Stimulated activated CD4-positive, alpha-beta T cell treated with anti-CD3 and anti-CD28 coated beads, Interleukin-2, amount 100 ng/mL, for 24 hours (primary cell): ENCODE data around the gene RNASEL.

Experiments
- DNase-seq, 2 donors: peaks; one replicate each; pipeline ENCODE4 v3.0.0-alpha.2; 2020

The RNASEL gene

DNA sequence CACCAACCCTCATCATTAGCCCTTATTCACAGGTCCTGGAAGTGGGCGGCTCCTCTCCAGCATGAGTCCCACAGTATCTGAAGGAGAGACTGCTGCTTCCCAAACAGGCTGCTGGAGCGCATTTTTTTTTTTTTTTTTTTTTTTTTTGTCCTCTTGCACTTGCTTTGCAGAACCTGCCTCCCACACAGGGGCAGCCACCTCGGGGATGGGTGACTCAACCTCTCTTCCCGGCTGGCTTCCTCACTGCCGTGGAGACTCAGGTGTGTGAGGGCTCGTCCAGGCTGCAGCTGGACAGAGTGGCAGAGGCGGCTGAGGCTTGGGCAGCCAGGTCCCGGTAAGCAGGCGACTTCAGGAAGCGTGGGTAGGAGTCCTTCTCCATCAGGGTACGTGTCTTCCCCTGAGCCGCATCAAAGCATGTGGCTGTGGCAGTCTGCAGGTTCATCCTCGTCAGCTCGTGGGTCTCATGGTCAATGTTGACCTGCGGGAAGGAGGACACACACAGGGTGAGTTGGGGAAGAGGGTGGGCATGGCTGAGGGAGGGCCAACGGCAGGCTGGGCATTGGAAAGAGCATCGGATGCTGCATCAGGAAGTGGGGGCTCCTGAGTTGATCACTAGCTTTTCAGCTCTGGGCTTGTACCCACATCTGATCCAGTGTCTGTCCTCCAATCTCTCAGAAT lies 11.1 kb upstream of the RNASEL start:
- DNase-seq = no peak

DNA sequence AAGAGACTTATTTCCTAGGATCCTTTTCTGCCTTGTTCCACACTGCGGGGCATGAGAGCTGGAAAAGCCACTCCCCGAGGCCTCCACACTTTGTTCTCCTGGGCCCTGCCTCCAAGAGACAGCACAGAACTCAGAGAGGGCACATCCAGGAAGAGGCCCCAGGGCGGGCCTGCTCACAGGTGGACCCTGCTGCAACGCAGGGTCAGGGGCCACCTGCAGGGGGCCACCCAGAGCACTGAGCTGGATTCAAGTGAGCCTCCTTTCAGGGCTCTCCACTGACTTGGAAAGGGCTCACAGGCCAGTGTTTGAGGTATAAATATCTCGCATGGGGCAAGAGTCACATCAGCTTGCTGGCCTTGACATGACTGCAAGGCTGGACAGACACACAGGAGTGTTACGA lies 10.3 kb upstream of the RNASEL start:
- peak in 1 of 2 donors; percentile 44 for DNase-seq

DNA sequence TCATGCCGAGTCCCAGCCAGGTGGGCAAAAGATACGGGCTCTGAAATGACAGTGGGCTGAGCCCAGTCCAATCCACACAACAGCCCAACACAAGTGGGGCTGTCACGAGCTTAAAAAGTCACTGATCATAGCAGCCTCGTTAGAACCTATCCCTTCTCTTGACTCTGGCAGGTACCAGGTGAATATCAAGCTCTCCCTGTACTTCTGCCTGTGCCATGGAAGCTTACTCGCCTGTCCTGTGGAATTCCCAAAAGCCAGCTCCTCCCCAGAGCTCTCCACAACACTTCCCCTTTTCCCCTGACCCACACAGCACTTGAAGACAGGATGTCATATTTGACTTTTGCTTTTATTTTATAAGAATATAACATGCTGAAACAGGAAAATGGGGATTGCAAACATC lies 9.2 kb upstream of the RNASEL start:
- no peak for DNase-seq

DNA sequence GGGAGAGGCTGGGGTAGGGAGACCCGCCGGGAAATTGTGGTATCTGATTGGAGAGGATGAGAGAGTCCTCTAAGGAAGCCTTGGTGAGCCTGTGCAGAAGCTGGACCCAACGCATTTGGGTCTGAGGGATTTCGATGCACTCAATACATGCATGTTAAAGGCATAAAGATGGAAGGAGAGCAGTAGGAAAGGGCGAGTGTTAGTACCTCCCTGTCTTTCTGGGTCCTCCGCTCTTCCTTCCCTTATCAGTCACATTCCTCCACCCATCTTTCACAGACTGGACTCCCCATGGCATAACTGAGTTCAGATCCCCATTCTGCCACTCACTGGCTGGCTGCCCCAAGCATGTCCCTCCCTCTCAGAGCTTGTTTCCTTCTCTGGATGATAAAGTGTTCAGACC lies 7.9 kb upstream of the RNASEL start:
- no peak for DNase-seq

DNA sequence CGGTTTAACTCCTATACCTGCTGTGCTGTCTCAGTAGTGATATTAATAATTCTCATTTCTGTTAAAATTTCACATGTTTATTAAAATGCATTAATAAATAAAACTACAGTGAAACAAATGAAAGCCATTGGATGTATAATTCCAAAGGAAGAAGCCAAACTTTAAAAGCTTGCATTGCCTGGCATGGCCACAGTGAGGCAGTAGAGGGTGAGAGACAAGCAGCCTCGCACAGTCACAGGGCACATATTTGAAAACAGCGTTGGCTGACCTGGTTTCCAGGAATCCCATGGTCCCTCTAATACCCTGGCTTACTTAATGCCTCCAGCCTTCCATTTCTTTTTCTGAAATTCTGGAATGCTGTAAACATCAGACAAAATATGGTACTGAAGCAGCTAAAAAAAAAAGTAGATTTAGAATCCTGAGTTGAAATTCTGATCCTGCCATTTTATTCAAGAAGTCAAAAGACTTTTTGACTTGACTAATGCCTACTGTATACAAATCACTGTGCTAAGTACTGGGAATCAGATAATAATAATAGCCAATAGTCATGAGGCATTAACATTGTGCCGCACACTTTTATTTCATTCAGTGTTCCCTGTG lies 6.7 kb upstream of the RNASEL start:
- DNase-seq = peak; percentile 78 to 81

DNA sequence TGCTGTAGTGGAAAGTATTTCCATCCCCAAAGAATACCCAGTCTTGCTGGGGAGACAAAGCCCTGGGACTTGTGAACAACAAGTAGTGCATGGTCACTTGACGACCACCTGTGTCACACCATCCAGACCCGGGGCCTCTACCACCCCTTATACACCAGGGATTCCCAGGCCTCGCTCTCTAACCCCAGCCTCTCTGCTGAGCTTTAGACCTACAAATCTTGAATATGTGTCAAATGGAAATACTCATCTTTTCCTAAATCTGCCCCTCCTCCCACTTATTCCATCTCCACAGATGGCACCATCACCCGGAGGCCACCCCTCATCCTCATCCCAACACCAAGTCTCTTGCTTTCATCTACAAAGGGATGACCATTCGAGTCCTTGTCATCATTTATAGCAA lies 875 bp upstream of the RNASEL start:
- no peak for DNase-seq

DNA sequence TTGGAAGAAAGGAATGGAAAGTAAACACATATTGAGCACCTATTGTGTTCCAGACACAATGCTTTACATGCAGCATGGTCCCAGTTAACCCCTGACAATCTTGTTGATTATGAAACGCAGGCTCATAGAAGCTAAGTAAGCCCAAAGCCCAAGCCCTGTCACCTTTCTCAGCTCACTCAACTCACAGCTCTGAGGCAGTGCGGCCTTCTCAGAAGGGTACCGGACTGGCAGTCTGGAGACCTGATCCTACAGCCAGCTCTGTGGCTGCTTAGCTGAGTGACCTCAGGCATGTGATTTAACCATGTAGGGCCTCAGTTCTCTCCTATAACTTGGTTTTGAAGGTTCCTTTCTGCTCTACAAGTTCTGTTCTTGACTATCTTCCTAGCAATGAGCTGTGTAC lies 464 bp upstream of the RNASEL start:
- DNase-seq = no peak

DNA sequence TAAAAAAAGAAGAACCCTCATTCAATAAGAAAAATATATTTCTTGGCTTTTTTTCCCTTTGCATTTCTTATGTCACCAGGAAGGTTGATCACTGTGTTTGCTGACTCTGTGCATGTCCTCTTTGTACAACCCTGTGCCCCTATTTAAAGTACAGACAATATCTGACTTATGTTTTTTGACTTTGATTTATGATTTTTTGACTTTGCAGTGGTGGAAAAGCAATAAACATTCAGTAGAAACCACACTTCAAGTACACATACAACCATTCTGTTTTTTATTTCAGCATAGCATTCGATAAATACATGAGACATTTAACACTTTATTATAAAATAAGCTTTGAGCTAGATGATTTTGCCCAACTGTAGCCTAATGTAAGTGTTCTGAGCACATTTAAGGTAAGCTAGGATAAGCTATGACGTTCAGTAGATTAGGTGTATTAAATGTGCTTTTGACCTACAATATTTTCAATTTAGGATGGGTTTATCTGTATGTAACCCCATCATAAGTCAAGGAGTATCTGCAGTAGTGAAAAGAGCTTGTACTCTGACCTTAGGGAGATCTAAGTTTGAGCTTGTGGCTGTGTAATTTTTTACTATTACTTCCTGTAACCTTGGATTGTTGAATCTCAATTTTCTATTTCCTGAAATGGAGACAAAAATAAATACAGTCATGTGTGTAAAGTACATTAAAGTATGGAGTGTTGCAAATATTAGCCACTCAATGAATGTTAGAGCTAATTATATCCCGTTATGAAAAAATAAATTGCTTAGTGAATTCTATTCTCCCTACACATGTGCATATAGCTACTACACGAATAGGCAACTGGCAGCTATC lies 1.2 kb downstream of the RNASEL start:
- no peak for DNase-seq

DNA sequence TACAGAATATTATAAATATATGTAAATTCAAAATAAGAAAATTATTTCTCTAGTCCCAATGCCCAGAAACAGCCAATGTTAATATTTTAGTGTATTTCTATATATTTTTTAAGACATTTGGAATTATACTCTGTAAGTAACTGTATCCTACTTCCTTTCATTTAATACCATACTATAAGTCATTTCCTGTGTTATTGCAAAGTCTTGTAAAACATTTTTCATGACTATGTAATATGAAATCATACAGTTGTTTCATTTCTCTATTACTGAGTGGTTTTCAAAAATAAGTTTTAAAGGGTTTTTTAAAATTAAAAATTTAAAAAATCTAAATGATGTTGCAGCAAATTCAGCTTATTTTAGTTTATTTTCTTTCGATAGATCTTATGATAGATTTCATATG lies 2.0 kb downstream of the RNASEL start:
- DNase-seq = no peak

DNA sequence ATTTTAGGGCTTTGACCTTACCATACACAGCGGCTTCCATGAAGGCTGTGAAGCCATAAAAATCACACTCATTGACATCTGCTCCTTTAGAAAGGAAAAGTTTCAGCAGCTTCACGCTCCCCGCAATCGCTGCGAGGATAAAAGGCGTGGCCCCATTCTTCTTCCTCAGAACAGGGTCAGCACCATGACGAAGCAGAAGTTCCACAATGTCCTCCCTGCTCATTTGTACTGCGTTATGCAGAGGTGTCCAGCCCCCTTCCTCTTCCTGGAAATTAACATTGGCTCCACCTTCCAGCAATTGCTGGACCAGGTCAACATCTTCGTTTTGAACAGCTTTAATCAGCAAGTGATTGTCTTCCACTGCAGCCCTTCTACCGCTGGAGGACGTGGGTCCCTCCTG lies 2.7 kb downstream of the RNASEL start:
- no peak for DNase-seq

DNA sequence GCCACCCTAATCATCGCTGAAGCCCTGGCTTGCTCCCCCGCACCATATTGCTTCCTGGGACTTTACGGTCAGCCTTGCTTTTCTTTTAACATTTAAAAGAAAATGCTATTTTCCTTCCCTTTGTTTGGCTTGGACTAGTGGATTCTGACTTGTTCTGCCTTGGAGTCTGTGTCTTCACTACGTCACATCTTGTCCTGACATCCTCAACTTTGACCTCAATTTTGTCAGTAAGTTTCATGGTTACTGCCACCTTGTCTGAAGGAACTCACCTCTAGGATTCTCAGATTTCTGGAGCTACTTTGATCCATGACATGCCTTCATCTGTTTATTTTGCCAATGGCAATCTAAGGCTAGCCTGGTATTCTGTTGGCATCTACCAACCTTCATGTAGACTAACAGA lies 4.3 kb downstream of the RNASEL start:
- no peak for DNase-seq

DNA sequence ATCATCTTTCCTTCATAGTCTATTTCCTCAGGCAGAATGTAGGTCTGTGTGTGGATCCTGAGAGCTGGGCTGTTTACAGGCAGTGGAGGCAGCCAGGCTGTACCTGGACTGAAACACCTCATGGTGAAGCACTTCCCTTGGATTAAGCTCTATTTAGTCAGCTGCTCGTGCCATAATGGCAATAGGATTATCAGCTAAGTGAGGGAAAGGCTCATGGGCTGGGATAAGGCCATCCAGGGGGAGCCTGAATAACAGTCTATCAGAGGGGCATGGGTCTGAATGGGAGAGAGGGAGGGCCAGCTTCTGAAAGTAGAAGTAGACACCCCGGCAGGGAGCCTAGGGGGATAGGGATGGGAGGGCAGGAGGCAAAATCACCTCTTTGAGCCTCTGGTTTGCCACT lies 8.3 kb downstream of the RNASEL start:
- no peak for DNase-seq

DNA sequence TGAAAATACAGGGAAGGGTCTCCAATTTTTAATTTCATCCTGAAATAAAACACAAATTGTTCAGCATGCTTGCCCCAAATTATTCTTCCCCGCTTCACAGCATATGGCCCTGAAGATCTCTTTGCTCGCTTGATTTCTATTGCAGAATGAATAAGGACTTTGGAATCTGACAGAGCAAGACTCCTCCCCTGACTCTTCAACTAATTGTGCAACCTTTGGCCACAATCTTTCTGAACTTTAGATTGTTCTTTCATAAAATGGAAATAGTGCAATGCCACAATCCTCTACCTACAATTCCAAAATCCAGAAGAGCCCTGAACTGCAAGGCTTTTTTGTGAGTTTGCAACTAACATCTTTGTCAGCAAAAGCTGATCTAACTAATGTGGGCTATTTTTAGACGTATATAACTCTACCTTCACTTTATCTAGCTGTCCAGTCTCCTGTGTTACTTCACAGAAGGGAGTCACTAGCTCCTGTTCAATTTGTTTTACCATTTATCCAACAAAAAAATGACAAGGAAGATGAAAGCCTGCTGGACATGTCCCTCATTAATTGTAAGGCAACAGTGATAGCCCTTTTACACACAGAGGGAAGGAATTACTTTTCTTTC lies 13.4 kb downstream of the RNASEL start:
- DNase-seq = no peak

DNA sequence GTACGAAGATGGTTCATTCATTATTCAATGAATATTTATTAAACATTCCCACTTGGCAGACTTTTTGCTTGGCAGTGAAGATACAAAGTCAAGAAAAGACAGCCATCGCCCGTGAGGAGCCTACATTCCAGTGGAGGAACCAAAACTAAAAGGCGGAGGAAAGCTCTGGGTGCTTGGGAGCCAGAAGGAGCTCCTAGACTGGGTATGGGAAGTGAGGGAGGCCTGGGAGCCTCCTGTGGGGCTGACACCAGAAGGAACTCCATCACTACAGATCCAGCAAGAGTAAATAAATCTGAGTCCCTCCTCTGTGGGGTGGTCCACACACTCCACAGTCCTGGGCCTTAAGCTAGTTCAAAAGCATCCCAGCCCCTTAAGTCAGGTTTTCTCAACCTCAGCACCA lies 14.9 kb downstream of the RNASEL start:
- DNase-seq = no peak

DNA sequence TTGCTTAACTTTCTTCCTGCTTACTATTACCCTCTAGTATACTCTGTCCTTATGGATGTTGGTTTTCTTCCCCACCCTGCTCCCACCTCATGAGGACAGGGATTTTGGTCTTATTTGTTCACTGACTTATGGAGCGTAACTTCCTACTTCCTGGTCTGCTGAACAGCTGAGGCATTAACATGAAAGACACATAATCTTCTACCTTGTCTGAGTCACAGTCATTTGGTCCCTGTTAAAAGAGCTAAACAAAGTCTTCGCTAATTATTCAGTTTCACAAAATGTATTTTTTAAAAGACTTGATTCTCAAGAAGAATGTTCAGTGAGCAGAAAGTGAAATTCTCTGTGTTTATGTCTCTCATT lies 18.5 kb downstream of the RNASEL start:
- no peak for DNase-seq

DNA sequence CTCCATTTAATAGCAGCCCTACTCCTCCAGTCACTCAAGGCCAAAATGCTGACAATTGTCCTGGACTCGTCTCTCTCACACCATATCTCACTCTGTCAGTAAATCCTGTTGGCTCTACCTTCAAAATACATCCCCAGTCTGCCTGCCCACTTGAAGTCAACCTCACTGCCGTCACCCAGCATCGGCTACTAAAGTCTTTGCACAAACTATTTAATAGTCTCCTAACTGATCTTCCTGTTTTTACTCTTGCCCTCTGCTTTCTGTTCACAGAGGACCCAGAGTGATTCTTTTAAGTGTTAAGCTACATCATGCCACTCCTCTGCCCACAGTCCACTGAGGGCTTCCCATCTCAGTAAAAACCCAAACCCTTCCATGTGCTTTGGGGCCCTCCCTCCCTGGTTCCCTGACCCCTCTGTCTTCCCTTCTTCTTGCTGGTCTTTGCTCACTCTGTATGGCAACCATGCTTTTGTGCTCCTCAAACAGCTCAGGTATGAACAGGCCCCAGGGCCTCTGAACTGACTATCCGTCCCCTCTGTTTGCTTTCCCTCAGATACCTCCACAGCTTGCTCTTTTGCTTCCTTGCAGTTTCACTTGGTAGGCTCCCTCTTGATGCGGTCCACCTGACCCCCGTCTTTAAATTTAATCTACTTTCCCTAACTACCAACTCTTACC lies 19.0 kb downstream of the RNASEL start:
- DNase-seq = no peak

DNA sequence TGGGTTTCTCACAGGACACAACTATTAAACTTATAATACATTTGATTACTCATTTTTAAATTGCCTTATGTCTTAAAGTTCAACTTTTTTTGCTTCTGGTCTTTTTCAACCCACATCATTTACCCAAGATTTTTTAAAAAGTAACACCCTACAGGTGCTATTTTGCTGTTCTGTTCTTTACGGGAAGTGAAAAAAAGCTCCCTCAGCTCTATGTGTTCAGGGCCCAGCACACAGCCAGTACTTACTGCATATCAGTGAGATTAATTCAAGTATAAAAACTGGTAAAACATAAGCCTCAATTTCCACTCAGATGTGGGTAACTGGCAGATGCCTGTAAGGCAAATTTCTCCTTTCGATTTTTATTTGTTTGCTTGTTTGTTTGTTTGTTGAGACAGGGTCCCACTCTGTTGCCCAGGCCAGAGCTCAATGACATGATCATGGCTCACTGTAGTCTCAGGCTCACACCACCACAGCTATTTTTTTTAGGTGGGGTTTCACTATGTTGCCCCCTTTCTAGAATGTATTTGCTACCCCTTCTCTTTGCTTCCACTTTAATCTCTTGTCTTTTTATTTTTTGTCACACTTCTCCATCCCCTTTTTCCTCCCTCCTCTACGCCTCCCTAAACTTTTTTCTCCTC lies 20.3 kb downstream of the RNASEL start:
- DNase-seq = no peak

DNA sequence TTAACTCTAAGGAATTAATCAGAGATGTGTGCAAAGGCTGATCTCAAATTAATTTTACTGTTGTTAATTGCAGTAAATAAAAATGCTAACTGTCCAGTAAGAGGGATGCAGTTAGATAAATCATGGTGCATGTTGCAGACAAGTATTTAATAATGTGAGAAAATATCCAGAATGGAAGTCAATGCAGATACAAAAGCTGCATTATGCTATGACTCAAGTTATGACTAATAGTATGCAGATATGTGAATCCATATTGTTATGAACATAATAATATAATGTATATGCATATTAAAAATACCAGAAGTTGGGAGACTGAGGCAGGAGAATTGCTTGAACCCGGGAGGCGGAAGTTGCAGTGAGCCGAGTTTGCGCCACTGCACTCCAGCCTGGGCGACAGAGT lies 21.4 kb downstream of the RNASEL start:
- DNase-seq = no peak

DNA sequence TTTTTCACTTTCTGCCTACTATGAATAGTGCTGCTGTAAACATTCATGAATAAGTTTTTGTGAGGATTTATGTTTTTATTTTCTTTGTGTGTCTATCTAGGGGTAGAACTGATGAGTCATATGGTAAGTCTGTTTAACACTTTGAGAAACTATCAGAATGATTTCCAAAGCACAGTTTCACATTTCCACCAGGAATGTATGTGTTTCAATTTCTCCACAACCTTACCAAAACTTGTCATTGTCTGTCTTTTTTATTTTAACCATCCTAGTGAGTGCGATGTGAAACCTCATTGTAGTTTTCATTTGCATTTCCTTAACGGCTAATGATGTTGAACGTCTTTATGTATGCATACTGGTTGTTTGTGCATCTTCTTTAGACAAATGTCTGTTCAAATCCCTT lies 23.5 kb downstream of the RNASEL start:
- no peak for DNase-seq

DNA sequence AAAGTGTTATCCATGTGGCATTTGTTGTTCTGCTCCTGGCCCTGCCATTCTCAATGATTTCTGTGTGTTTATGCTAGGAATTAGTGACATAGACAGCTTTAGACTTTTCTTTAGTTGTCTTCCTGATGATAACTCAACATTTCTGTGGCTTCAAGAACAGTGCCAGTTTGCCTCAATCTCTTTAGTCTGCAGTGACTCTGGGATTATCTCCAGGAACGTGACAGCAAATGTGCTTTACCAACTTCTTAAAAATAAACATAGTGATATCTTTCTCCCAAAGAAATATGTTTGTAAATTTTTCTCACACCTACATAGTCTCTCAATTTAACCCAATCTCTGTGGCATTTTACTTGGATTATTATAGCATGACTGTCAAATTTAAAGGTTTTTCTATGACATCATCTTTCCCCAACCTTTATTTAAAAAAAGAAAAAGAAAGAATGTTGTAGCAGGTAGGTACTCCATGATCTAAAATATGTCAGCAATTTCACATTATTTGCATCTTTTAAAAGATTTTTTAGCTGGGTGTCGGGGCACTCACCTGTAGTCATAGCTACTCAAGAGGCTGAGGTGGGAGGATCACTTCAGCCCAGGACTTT lies 24.6 kb downstream of the RNASEL start:
- no peak for DNase-seq

DNA sequence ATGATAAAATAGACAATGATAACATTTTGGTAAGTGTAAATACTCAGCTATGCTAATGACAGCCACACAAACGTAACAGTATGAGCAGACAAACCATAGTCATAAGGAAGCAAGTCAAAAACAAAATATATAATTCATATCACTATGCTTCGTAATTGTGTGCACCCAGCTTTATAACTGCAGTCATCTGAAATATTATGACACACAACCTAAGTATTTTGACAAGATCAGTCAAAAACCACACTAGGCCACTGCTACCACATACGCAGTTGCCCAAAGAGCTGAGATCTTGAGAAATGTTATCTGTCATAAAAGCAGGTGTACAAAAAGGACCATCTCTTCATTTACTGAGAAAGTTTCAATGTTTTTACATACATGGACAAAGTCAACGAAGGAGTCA lies 26.0 kb downstream of the RNASEL start:
- DNase-seq = no peak

DNA sequence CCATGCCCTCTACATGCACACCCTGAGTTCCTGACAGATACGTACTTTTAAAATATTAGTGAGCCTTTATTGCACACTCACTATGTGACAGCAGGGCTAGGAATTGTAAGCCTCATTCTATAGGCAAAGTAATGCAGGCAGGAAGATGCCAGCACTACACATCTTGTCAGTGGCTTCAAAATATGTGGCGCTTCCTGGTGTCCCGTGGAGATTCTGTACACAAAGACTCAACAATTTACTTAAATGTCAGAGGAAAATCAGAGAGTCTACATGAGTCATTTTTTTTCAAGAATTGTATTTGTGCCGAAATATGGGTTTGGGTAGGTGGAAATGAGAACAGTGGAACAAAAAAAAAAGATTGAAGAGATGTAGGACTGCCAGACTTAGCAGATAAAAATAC lies 27.6 kb downstream of the RNASEL start:
- no peak for DNase-seq
